Mammary epithelial cell (primary cell): Measurements from ENCODE around the gene PPA2.

Experiments
- CTCF ChIP-seq, 2 donors: IDR thresholded peaks in 1 of 2; conservative IDR thresholded peaks in 1 of 2; 2 replicates each; pipeline ENCODE4 v1.5.1; 2011 to 2012; ENCODE audit warnings: inconsistent platforms in 2 of 2, low read length in 2 of 2, mild to moderate bottlenecking in 2 of 2, control low read depth in 1 of 2, low read depth in 1 of 2; ENCODE audit not compliant: insufficient read depth in 1 of 2; ENCODE audit errors: extremely low read depth in 1 of 2
- EZH2 ChIP-seq: IDR thresholded peaks from 2 replicates; pipeline ENCODE4 v1.6.1; 2012; ENCODE audit warnings: low read length, inconsistent platforms, borderline replicate concordance

- TF ChIP-seq CTCF (conservative IDR thresholded peaks at IDR 0.05 in 1 of 2, IDR thresholded peaks at IDR 0.05 in 1 of 2; ENCODE audit: extremely low read depth in 1 of 2, insufficient read depth in 1 of 2, low read depth in 1 of 2, low read length in 2 of 2) (no peak), EZH2 (no peak)
Observed at GRCh38 chr4:105345838-105346237, 128.0 kb downstream of the PPA2 start.
